Measurements from ENCODE around the gene SAMD8.
"Not testable (repeated sequence)": the region's sequence is repeated elsewhere in the genome, so short reads cannot be mapped to it uniquely, and the experiment has no call there.

SAMD8 gene

GRCh38 chr10:75220274-75220673 is 108.8 kb downstream of the SAMD8 start:
- Histone ChIP-seq H3K9me3 (ENCODE audit: low read length) (no peaks in the 10 kb centered on the region), H2AFZ (ENCODE audit: low read depth, low read length) (no peak overlapping the region), H3K27me3 (ENCODE audit: insufficient read depth, low read length) (no peaks in the 10 kb centered on the region), H3K36me3 (ENCODE audit: insufficient read depth, low read length) (peaks cover 87% of the 10 kb centered on the region), H3K4me3 (ENCODE audit: low read length) (no peak overlapping the region), H3K4me1 (ENCODE audit: insufficient read depth, low read length) (peaks cover 17% of the 10 kb centered on the region)

GRCh38 chr10:75221492-75221891 is 110.0 kb downstream of the SAMD8 start:
- not testable (repeated sequence) for H3K27me3 ChIP-seq (ENCODE audit: insufficient read depth, low read length); H2AFZ ChIP-seq (ENCODE audit: low read depth, low read length); H3K9me3 ChIP-seq (ENCODE audit: low read length); H3K4me3 ChIP-seq (ENCODE audit: low read length)
- peaks cover 88% of the 10 kb centered on the region for H3K36me3 ChIP-seq (ENCODE audit: insufficient read depth, low read length)
- H3K4me1 ChIP-seq (ENCODE audit: insufficient read depth, low read length): peaks cover 29% of the 10 kb centered on the region

- Histone ChIP-seq H3K27me3 (ENCODE audit: insufficient read depth, low read length) (no peaks in the 10 kb centered on the region), H2AFZ (ENCODE audit: low read depth, low read length) (no peak overlapping the region), H3K36me3 (ENCODE audit: insufficient read depth, low read length) (peaks cover 84% of the 10 kb centered on the region), H3K4me1 (ENCODE audit: insufficient read depth, low read length) (peaks cover 36% of the 10 kb centered on the region), H3K9me3 (ENCODE audit: low read length) (no peaks in the 10 kb centered on the region), H3K4me3 (ENCODE audit: low read length) (no peak overlapping the region)
These were observed 112.1 kb downstream of the SAMD8 start for GRCh38 chr10:75223507-75223906.

GRCh38 chr10:75226095-75226494 is 114.6 kb downstream of the SAMD8 start:
- H3K4me3 ChIP-seq (ENCODE audit: low read length): no peak overlapping the region
- no peaks in the 10 kb centered on the region for H3K27me3 ChIP-seq (ENCODE audit: insufficient read depth, low read length)
- peaks cover 36% of the 10 kb centered on the region for H3K4me1 ChIP-seq (ENCODE audit: insufficient read depth, low read length)
- H2AFZ ChIP-seq (ENCODE audit: low read depth, low read length): no peak overlapping the region
- no peaks in the 10 kb centered on the region for H3K9me3 ChIP-seq (ENCODE audit: low read length)
- H3K36me3 ChIP-seq (ENCODE audit: insufficient read depth, low read length): peaks cover 87% of the 10 kb centered on the region

- Histone ChIP-seq H3K36me3 (ENCODE audit: insufficient read depth, low read length) (peaks cover 87% of the 10 kb centered on the region), H3K9me3 (ENCODE audit: low read length) (no peaks in the 10 kb centered on the region), H3K4me3 (ENCODE audit: low read length) (no peak overlapping the region), H3K4me1 (ENCODE audit: insufficient read depth, low read length) (peaks cover 36% of the 10 kb centered on the region), H3K27me3 (ENCODE audit: insufficient read depth, low read length) (no peaks in the 10 kb centered on the region), H2AFZ (ENCODE audit: low read depth, low read length) (no peak overlapping the region)
These were observed 115.2 kb downstream of the SAMD8 start for GRCh38 chr10:75226656-75227055.

- Histone ChIP-seq H3K4me3 (ENCODE audit: low read length) (no peak overlapping the region), H3K4me1 (ENCODE audit: insufficient read depth, low read length) (peaks cover 36% of the 10 kb centered on the region), H3K27me3 (ENCODE audit: insufficient read depth, low read length) (no peaks in the 10 kb centered on the region), H2AFZ (ENCODE audit: low read depth, low read length) (no peak overlapping the region), H3K9me3 (ENCODE audit: low read length) (no peaks in the 10 kb centered on the region), H3K36me3 (ENCODE audit: insufficient read depth, low read length) (peaks cover 85% of the 10 kb centered on the region)
These were observed 116.8 kb downstream of the SAMD8 start for GRCh38 chr10:75228278-75228677.

- Histone ChIP-seq H3K4me3 (ENCODE audit: low read length) (no peak overlapping the region), H2AFZ (ENCODE audit: low read depth, low read length) (no peak overlapping the region), H3K36me3 (ENCODE audit: insufficient read depth, low read length) (peaks cover 80% of the 10 kb centered on the region), H3K27me3 (ENCODE audit: insufficient read depth, low read length) (no peaks in the 10 kb centered on the region), H3K9me3 (ENCODE audit: low read length) (no peaks in the 10 kb centered on the region), H3K4me1 (ENCODE audit: insufficient read depth, low read length) (peaks cover 34% of the 10 kb centered on the region)
These were observed 117.4 kb downstream of the SAMD8 start for GRCh38 chr10:75228834-75229233.

GRCh38 chr10:75229971-75230370 is 118.5 kb downstream of the SAMD8 start:
- Histone ChIP-seq H2AFZ (ENCODE audit: low read depth, low read length) (no peak overlapping the region), H3K4me1 (ENCODE audit: insufficient read depth, low read length) (peaks cover 23% of the 10 kb centered on the region), H3K36me3 (ENCODE audit: insufficient read depth, low read length) (peaks cover 69% of the 10 kb centered on the region), H3K9me3 (ENCODE audit: low read length) (no peaks in the 10 kb centered on the region), H3K27me3 (ENCODE audit: insufficient read depth, low read length) (no peaks in the 10 kb centered on the region), H3K4me3 (ENCODE audit: low read length) (no peak overlapping the region)

GRCh38 chr10:75230600-75231038 is 119.2 kb downstream of the SAMD8 start:
- Histone ChIP-seq H3K27me3 (ENCODE audit: insufficient read depth, low read length) (no peaks in the 10 kb centered on the region), H3K9me3 (ENCODE audit: low read length) (no peaks in the 10 kb centered on the region), H3K4me3 (ENCODE audit: low read length) (no peak overlapping the region), H3K4me1 (ENCODE audit: insufficient read depth, low read length) (peaks cover 16% of the 10 kb centered on the region), H2AFZ (ENCODE audit: low read depth, low read length) (no peak overlapping the region), H3K36me3 (ENCODE audit: insufficient read depth, low read length) (peaks cover 63% of the 10 kb centered on the region)

All from neuron (in vitro differentiated cells).